22Rv1 (cell line): ENCODE data around the gene PBLD.

Source experiments
- ZFX ChIP-seq: fragments of 450-650 bp; IDR thresholded peaks from 2 replicates; pipeline ENCODE4 v1.6.1; 2017; ENCODE audit warnings: antibody characterized with exemption, borderline replicate concordance
- TF ChIP-seq, protein P1 (sequence below): fragments of 450-650 bp; IDR thresholded peaks from 2 replicates; pipeline ENCODE4 v1.5.1; 2017; ENCODE audit warnings: mild to moderate bottlenecking

DNA sequence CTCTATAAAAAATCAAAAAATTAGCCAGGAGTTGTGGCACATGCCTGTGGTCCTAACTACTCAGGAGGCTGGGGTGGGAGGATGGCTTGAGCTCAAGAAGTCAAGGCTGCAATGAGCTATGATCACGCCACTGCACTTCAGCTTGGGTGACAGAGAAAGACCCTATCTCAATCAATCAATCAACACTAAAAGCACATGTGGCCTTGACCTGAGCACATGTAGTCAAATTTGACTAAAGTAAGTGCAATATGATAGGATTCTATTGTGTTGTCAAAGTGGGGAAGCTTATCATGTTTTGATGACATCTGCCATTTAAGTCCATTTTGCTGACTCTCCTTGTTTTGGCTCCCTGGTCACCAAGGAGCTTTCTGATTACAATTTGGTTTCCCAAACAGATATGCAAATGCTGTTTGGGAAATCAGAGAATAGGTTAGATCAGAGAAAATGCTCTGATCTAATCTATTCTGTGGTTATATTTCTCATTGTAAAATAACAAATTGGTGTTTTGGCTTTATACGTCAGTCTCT is 57.1 kb downstream of the PBLD start:
- TF ChIP-seq, protein P1, sequence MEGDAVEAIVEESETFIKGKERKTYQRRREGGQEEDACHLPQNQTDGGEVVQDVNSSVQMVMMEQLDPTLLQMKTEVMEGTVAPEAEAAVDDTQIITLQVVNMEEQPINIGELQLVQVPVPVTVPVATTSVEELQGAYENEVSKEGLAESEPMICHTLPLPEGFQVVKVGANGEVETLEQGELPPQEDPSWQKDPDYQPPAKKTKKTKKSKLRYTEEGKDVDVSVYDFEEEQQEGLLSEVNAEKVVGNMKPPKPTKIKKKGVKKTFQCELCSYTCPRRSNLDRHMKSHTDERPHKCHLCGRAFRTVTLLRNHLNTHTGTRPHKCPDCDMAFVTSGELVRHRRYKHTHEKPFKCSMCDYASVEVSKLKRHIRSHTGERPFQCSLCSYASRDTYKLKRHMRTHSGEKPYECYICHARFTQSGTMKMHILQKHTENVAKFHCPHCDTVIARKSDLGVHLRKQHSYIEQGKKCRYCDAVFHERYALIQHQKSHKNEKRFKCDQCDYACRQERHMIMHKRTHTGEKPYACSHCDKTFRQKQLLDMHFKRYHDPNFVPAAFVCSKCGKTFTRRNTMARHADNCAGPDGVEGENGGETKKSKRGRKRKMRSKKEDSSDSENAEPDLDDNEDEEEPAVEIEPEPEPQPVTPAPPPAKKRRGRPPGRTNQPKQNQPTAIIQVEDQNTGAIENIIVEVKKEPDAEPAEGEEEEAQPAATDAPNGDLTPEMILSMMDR: no peak
- TF ChIP-seq ZFX: no peak
